Activated naive CD4-positive, alpha-beta T cell treated with anti-CD3 and anti-CD28 coated beads, Interleukin-2, amount 50 U/mL, for 72 hours (primary cell): Measurements from ENCODE around the gene SOX10. TPM values are rescaled to one million over a fixed set of nuclear protein-coding genes. Genes with fewer than 3 reads are reported as not detected.
"Not testable (repeated sequence)": the region's sequence is repeated elsewhere in the genome, so short reads cannot be mapped to it uniquely, and the experiment has no call there.

Experiments
- ATAC-seq, 2 donors: fragments of 150-1000 bp; cut with Tn5 transposase; 2 replicates each; pipeline ENCODE4 v1.10.0; 2021; ENCODE audit warnings: mild to moderate bottlenecking in 2 of 2, moderate library complexity in 2 of 2
- DNase-seq, 2 donors: peaks; one replicate each; pipeline ENCODE4 v3.0.0; 2021 to 2022; ENCODE audit warnings: low spot score in 2 of 2
- H3K27ac Mint-ChIP-seq, 2 donors: one replicate each; pipeline ENCODE4 v1.8.0; 2022; ENCODE audit warnings: mild to moderate bottlenecking in 2 of 2, mixed read lengths in 2 of 2
- H3K36me3 Mint-ChIP-seq, 2 donors: one replicate each; pipeline ENCODE4 v1.8.0; 2022; ENCODE audit warnings: mixed read lengths in 2 of 2
- H3K9me3 Mint-ChIP-seq, 2 donors: one replicate each; pipeline ENCODE4 v1.8.0; 2022; ENCODE audit warnings: mixed read lengths in 2 of 2
- total RNA-seq, 2 donors: library from RNA; stranded (reverse); gene quantifications; one replicate each; pipeline ENCODE4 v1.2.3, GENCODE V29; 2022

Gene SOX10
- total RNA-seq, 2 donors from 2014 or later, result not detected

GRCh38 chr22:37976547-37976946 lies 7.8 kb downstream of the SOX10 start:
- peak overlapping the region in 1 of 2 donors; percentile 5 for H3K27ac Mint-ChIP-seq
- no peaks in the 10 kb centered on the region for H3K36me3 Mint-ChIP-seq
- no peaks in the 10 kb centered on the region for H3K9me3 Mint-ChIP-seq

GRCh38 chr22:37976022-37976421 lies 8.3 kb downstream of the SOX10 start:
- ATAC-seq, DNase-seq, H3K36me3 Mint-ChIP-seq, H3K9me3 Mint-ChIP-seq: not testable (repeated sequence)
- peak overlapping the region in 1 of 2 donors; percentile 5 for H3K27ac Mint-ChIP-seq

More at GRCh38 chr22:37976547-37976946, 7.8 kb downstream of the SOX10 start:
- no peak for ATAC-seq
- DNase-seq, result no peak

GRCh38 chr22:37975153-37975552 lies 9.2 kb downstream of the SOX10 start:
- ATAC-seq, result no peak
- H3K27ac Mint-ChIP-seq, result peak overlapping the region; percentile 48 to 51
- no peaks in the 10 kb centered on the region for H3K36me3 Mint-ChIP-seq
- no peaks in the 10 kb centered on the region for H3K9me3 Mint-ChIP-seq
- no peak for DNase-seq

GRCh38 chr22:37973271-37974170 lies 10.8 kb downstream of the SOX10 start:
- Mint-ChIP-seq H3K9me3 (no peaks in the 10 kb centered on the region), H3K27ac (no peak overlapping the region), H3K36me3 (no peaks in the 10 kb centered on the region)
- DNase-seq, result no peak
- ATAC-seq, result no peak

GRCh38 chr22:37972527-37972926 lies 11.8 kb downstream of the SOX10 start:
- DNase-seq (no peak), ATAC-seq (no peak)
- peak overlapping the region in 1 of 2 donors; percentile 20 for H3K27ac Mint-ChIP-seq
- no peaks in the 10 kb centered on the region for H3K9me3 Mint-ChIP-seq
- peaks cover 4 to 6% of the 10 kb centered on the region in 2 donors for H3K36me3 Mint-ChIP-seq

- H3K27ac Mint-ChIP-seq, result peak overlapping the region in 1 of 2 donors; percentile 23
- H3K9me3 Mint-ChIP-seq, result no peaks in the 10 kb centered on the region
- ATAC-seq, result no peak
Measured at GRCh38 chr22:37971475-37972434, 12.6 kb downstream of the SOX10 start.

GRCh38 chr22:37970864-37971263 lies 13.5 kb downstream of the SOX10 start:
- Mint-ChIP-seq H3K27ac (peak overlapping the region in 1 of 2 donors; percentile 72), H3K36me3 (peaks cover 6 to 7% of the 10 kb centered on the region in 2 donors), H3K9me3 (no peaks in the 10 kb centered on the region)
- ATAC-seq (no peak), DNase-seq (no peak)

More at GRCh38 chr22:37971475-37972434, 12.6 kb downstream of the SOX10 start:
- no peak for DNase-seq
- peaks cover 4 to 6% of the 10 kb centered on the region in 2 donors for H3K36me3 Mint-ChIP-seq

- Mint-ChIP-seq H3K27ac (no peak overlapping the region), H3K36me3 (peaks cover 6 to 8% of the 10 kb centered on the region in 2 donors), H3K9me3 (no peaks in the 10 kb centered on the region)
- ATAC-seq, result no peak
- DNase-seq, result no peak
Measured at GRCh38 chr22:37968452-37969251, 15.7 kb downstream of the SOX10 start.

GRCh38 chr22:37967637-37968451 lies 16.5 kb downstream of the SOX10 start:
- no peak overlapping the region for H3K27ac Mint-ChIP-seq
- no peak for DNase-seq
- H3K9me3 Mint-ChIP-seq, result no peaks in the 10 kb centered on the region
- no peak for ATAC-seq
- H3K36me3 Mint-ChIP-seq, result peaks cover 6 to 8% of the 10 kb centered on the region in 2 donors

- Mint-ChIP-seq H3K27ac (no peak overlapping the region), H3K9me3 (no peaks in the 10 kb centered on the region), H3K36me3 (peaks cover 6 to 8% of the 10 kb centered on the region in 2 donors)
- no peak for ATAC-seq
- DNase-seq, result no peak
Measured at GRCh38 chr22:37967147-37967546, 17.2 kb downstream of the SOX10 start.

GRCh38 chr22:37965940-37966664 lies 18.3 kb downstream of the SOX10 start:
- Mint-ChIP-seq H3K9me3 (no peaks in the 10 kb centered on the region), H3K36me3 (peaks cover 12 to 13% of the 10 kb centered on the region in 2 donors), H3K27ac (no peak overlapping the region)
- DNase-seq (no peak), ATAC-seq (no peak)

GRCh38 chr22:37961062-37961461 lies 23.3 kb downstream of the SOX10 start:
- peak overlapping the region in 1 of 2 donors; percentile 50 for H3K27ac Mint-ChIP-seq

GRCh38 chr22:37959231-37959825 lies 25.0 kb downstream of the SOX10 start:
- H3K9me3 Mint-ChIP-seq, result no peaks in the 10 kb centered on the region
- peaks cover 22 to 31% of the 10 kb centered on the region in 2 donors for H3K36me3 Mint-ChIP-seq
- DNase-seq (no peak), ATAC-seq (no peak)
- peak overlapping the region; percentile 39 to 42 for H3K27ac Mint-ChIP-seq

More at GRCh38 chr22:37961062-37961461, 23.3 kb downstream of the SOX10 start:
- H3K36me3 Mint-ChIP-seq, result peaks cover 22 to 31% of the 10 kb centered on the region in 2 donors
- DNase-seq, result no peak
- ATAC-seq, result no peak
- no peaks in the 10 kb centered on the region for H3K9me3 Mint-ChIP-seq

- H3K27ac Mint-ChIP-seq, result peak overlapping the region in 1 of 2 donors; percentile 3
- DNase-seq, result no peak
- no peak for ATAC-seq
- no peaks in the 10 kb centered on the region for H3K9me3 Mint-ChIP-seq
- peaks cover 29 to 41% of the 10 kb centered on the region in 2 donors for H3K36me3 Mint-ChIP-seq
Measured at GRCh38 chr22:37957232-37957631, 27.1 kb downstream of the SOX10 start.
